Sciatic nerve (tissue), 2 donors: ENCODE measurements around the gene NTNG2. TPM values are rescaled to one million over a fixed set of nuclear protein-coding genes. Genes with fewer than 3 reads are reported as not detected.
A peak's percentile ranks its signal among the peaks of the same experiment; 100 is the strongest.
"Not testable (repeated sequence)": the region's sequence is repeated elsewhere in the genome, so short reads cannot be mapped to it uniquely, and the experiment has no call there.

Experiments
- ATAC-seq: fragments of 200-7000 bp; cut with Tn5 transposase; one replicate; pipeline ENCODE4 v1.9.1; 2020; ENCODE audit warnings: mild to moderate bottlenecking, moderate library complexity
- DNase-seq: peaks from one replicate; pipeline ENCODE4 v3.0.0-alpha.2; 2020; ENCODE audit warnings: low spot score
- intact Hi-C: fragments of 100-400 bp; cut with DNase I; formaldehyde crosslinking; loops from one replicate; pipeline ENCODE4 v1.14.2; 2022
- total RNA-seq: library from RNA; stranded (reverse); fragmentation: NEBNext Ultra II Directional; extraction: Animal tissue kit (Norgen Biotek cat#: 25700); gene quantifications from one replicate; pipeline ENCODE4 v1.2.1, GENCODE V29; 2021
- donor health status: DM: no; HTN: no; CAD: no.
- donor health status: DM: no; HTN: no; CAD: no.

The NTNG2 gene
- total RNA-seq, 1 donor from 2014 or later, result 3.2 TPM

DNA sequence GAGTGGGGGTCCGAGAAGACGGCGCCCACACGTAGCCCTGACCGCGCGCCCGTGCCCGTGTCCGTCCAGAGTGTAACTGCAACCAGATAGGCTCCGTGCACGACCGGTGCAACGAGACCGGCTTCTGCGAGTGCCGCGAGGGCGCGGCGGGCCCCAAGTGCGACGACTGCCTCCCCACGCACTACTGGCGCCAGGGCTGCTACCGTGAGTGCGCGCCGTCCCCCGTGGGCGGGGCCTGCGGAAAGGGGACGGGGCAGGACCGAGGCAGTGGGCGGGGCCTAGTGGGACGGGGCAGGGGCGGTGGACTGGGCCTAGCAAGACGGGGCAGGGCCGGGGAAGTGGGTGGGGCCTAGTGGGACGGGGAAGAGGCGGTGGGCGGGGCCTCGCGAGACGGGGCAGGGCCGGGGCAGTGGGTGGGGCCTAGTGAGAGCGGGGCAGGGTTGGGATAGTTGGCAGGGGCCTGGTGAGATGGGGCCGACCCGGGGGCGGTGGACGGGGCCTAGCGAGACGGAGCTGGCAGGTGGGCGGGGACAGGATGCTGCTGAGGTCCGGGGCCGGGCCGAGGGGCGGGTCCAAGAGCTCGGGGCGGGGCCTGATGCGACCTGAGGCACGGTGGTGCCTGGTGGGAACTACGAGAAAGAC is 79.1 kb downstream of the NTNG2 start:
- intact Hi-C loops, result no loop called here
- peak; percentile 96 for ATAC-seq
- DNase-seq, result peak; percentile 99

DNA sequence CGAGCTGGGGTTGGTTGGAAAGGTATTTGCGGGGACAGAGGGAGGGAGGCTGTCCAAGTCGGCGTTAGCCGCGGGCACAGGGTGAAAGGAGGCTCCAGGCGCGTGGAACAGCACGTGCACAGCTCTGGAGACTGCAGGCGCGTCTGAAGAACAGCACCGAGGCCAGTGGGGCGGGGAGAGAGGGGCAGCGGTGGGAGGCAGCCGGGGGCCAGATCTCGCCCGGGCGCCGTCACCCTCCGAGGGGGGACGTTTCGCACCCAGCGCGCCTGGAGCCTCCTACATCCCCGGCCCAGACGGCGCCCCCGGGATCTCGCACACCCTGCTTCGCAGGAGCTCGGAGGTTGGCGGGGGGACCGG is 79.6 kb downstream of the NTNG2 start:
- ATAC-seq (no peak), DNase-seq (peak; percentile 70)
- intact Hi-C loops, result no loop called here

DNA sequence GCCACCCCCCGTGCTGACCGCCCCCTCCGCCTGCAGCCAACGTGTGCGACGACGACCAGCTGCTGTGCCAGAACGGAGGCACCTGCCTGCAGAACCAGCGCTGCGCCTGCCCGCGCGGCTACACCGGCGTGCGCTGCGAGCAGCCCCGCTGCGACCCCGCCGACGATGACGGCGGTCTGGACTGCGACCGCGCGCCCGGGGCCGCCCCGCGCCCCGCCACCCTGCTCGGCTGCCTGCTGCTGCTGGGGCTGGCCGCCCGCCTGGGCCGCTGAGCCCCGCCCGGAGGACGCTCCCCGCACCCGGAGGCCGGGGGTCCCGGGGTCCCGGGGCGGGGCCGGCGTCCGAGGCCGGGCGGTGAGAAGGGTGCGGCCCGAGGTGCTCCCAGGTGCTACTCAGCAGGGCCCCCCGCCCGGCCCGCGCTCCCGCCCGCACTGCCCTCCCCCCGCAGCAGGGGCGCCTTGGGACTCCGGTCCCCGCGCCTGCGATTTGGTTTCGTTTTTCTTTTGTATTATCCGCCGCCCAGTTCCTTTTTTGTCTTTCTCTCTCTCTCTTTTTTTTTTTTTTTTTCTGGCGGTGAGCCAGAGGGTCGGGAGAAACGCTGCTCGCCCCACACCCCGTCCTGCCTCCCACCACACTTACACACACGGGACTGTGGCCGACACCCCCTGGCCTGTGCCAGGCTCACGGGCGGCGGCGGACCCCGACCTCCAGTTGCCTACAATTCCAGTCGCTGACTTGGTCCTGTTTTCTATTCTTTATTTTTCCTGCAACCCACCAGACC is 80.2 kb downstream of the NTNG2 start:
- DNase-seq, result no peak
- intact Hi-C loops, result no loop called here
- no peak for ATAC-seq

DNA sequence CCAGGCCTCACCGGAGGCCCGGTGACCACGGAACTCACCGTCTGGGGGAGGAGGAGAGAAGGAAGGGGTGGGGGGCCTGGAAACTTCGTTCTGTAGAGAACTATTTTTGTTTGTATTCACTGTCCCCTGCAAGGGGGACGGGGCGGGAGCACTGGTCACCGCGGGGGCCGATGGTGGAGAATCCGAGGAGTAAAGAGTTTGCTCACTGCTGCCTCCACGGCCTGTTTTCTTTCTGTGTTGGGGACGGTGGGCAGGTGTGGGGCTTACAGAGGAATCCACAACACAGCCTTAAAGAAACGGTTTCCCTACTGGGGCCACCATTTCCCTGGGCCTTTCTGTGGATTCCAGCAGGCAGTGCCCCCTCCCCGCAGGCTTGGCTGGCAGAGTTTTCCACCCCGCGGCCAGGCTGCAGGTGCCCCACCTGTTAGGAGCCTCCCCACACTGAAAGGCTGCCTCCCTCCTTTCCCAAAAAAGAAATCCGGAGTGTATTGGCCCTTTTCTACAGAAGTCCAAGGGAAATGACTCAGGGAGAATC is 80.8 kb downstream of the NTNG2 start:
- no peak for ATAC-seq
- no peak for DNase-seq
- intact Hi-C loops, result no loop called here

DNA sequence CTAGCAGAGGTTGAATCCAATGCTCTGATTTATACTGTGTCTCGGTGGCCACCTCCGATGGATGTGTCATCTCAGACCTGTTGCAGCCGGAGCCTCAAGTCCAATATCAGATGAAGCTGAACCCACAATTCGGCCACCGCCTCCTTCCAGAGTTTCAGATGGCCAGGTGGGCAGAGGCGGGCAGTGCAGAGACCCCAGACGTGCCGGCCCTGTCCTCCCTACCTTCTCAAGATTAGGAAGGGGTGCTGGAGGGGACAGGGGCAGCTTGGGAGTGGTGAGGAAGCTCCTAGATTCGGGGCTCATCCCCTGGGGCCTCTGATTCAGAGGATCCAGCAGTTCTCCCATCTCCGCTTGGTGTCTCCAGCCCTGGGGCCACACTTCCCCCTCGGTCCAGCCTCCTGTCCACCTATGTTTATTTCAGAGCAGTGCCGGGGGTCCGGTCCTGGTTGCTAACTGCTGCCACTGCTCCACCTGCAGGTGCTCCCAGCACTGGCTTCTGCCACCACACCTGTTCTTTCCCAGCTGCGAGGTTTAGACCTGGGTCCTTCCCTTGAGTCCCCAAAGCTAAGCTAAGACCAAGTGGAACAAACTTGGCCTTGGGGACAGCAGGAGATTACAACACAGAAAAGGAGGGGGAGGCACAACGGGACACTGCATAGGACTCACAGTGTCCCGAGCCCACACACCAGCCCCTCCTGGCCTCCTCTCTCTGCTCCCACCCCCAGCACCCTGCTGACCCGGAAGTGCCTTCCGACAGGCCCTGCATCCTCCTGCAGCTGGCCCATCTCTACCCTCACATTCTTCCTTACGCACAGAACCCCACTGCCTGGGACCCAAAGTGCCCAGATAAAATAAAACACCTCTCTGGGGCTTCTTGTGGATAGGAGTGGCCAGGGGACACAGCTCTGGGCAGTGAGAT is 81.6 kb downstream of the NTNG2 start:
- DNase-seq (no peak), ATAC-seq (no peak)
- intact Hi-C loops, result no loop called here

DNA sequence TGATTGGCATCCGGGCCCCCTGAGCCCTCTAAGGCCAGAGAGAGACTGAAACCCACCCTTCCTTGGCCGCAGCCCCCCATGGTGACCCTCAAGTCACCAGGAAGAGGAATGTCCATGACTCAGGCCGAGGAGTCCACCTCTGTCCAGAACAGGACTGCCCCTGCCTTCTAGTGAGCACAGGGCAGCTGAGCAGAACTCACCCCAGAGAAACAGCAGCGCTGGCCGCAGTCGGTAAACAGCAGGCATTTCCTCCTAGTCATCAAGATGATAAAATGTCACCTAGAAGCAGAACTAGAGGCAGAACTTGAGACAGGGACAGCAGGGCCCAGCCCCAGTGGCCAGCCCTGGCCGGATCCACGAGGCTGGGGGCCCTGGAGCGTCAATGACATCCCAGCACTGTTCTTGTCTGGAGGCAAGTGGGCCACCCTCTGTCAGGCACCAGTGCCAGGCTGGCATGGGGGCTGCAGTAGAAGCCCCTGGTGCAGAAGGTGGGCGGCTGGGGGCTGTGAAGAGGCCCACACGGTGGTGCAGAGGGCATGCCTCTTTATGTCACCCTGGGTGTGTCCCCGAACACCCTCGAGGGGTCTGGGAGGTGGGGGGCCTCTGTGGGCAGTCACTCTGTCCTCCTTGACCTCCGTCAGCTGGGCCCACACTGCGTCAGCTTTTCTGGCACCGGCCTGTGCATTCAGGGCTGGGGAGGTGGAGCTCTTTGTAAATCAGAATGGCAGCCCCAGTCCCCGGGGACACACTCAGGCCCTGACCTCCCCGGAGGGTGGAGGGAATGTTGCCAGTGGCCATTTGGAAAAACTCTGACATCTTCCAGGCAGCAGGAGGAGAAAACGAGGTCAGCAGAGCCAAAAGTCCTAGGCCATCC is 83.0 kb downstream of the NTNG2 start:
- no peak for ATAC-seq
- intact Hi-C loops, result no loop called here
- no peak for DNase-seq

DNA sequence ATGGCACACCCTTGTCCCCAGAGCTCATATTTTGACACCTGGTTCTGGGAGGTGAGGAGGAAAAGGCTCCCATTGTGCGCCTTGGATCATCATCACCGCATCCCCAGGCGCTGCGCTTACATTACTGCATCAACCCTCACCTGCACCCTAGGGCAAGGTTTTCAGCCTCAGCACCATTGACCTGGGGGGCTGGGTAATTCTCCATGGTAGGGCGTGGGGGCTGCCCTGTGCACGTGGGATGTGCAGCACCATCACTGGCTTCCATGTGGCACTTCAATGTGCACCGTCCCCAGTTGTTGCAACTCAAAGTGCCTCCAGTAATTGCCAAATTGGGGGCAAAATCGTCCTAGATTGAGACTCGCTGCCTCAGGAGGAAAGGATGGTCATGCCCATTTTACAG is 83.6 kb downstream of the NTNG2 start:
- intact Hi-C loops, result no loop called here

DNA sequence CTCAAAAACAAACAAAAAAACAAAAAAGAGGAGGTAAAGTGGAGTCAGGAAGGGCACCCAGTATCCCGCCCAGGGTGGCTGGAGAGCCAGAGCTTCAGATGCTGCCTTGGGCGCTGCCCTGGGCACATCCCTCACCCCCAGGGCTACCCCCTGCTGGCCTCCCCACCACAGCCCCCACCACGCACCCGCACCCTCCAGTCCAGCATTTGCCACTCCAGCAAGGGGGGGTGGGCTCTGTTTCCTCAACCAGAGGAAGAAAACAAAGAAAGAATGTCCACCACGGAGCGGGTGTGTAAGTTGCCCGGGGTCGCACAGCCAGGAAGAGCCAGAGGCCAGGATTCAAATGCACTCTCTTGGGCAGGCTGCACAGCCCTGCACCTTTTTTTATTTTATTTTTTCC is 86.1 kb downstream of the NTNG2 start:
- no peak for DNase-seq

More for the DNA sequence above, 83.6 kb downstream of the NTNG2 start:
- ATAC-seq (no peak), DNase-seq (no peak)

DNA sequence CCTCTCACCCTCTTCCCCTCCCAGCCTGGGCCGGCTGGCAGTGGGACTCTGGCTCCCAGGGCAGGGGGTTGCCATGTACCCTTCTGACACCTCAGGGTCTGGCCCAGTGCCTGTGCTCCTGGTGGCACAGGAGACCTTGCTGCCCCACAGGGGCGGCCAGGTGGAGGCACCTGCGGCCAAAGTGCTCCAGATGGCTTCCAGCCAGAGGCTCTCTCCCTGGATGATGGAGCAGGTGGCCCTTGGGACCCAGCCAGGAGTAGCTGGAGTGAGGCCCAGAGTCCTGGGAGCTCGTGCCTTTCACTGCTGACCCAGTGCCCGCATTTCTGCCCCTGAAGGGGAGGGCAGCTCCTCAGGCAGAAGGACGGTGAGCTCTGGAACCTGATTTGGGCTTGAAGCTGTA is 87.3 kb downstream of the NTNG2 start:
- ATAC-seq, result no peak
- DNase-seq, result no peak
- intact Hi-C loops, result no loop called here

More for the DNA sequence above, 86.1 kb downstream of the NTNG2 start:
- intact Hi-C loops, result no loop called here
- no peak for ATAC-seq

DNA sequence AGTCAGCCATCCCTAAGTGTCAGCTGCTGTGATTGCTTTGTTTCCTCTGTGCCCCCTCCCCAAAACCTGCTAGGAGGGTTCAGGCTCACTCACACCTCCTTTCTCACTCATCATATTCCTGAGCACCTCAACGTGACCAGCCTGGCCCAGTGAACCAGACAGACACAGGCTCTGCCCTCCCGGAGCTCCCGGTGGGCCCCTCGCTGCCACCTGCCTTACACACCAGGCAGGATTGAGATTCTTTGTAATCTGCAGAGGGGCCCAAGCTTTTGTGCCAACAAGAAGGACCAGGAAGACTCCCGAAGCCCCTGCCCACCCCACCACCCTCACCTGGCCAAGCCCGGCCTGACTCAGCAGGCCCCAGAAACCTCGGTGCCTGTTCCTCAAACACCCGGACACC is 87.8 kb downstream of the NTNG2 start:
- DNase-seq (no peak), ATAC-seq (no peak)
- intact Hi-C loops, result no loop called here

DNA sequence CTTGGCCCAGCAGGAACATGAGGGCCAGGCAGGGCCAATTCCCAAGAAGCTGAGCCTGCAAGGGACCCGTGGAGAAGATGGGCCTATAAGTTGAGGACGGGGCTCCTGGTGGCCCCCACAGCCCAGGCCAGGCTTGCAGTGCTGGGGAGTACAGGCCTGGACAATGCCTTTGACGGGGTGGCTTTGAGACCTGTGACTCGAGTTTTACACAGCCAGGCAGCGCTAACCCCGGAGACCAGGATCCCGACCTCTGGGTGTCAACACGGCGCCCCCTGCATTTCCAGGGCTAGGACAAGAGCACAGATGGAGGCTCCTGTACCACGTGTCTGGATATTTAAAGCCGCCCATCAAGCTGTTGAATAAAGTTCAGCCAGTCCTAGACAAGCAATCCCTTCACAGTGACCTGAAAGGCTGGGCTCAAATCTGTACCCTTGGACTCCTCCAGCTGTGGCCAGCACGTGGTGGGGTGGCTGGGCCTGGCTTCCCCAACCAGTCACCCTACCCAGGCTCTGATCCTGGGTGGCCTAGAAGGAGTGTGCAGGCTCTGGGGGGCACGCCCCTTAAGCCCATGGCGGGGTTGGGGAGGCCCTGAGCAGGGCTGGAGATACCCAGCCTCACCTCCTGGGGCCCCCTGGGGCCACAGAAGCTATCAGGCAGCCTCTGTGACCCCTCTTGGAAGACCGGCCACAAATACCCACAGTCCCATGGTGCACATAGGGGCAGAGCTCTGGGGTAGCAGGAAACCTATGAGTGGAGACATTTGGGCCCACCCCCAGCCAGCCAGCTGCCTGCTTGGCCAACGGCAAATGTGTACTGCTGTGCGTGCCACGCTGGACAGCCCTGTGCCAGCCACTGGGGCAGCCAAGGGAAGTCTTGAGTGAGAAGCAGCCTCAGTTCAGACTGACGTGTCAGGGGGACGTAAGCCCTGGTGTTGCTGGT is 88.7 kb downstream of the NTNG2 start:
- no peak for DNase-seq
- no peak for ATAC-seq
- intact Hi-C loops, result no loop called here

DNA sequence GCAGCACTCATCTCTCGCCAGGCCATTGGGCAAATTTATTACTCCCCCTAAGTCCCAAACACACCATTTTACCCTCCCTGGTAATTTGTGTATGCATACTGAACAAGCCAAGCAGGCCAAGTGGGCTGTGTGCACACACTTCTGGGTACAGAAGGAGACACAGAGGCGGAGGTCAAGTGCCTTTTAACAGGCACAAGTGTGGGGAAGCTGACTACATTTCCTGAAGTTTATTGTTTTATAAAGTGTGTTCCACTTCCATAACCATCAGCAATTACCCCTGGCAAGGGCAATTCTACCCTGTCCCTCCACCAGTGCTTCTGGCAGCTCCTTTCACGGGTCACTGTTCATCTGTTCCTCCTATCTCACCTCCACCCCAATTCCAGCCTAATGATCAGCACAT is 99.0 kb downstream of the NTNG2 start:
- DNase-seq, result no peak
- intact Hi-C loops, result no loop called here
- ATAC-seq, result no peak

DNA sequence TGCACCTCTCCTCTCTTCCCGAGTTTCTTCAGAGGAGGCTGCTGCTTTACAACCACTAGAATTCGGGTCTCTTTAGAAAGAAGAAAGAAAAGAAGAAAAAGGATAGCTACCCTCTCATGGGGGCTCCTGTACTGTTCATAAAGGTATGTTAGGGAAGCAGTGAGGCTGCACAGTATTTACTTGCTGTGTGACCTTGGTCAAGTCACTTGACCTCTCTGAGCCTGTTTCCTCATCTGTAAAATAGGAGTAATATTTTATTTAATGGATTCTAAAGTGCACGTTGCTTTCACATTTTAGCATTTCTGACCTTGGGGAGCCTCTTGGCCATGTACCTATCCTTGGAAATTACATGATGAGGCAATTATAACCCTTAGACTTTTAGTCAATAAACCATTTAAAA is 104.2 kb downstream of the NTNG2 start:
- intact Hi-C loops, result no loop called here
- no peak for ATAC-seq
- no peak for DNase-seq

DNA sequence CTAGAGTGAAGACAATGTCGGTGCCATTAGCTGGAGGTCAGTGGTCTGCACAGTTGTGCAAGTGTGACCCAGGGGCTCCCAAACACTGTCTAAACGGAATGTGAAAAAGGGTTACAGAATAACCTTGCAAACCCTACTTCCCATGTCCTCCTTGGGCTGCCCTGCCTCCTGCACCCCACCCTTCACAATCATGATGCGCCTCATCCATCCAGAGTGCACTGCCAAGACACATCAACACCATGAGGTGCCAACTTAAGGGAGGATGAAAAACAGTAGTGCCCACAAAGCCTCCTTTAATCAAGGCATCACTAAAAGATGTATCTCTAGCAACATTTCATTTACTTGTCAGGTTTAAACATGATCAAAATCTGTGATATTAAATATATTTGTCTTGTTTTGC is 105.8 kb downstream of the NTNG2 start:
- ATAC-seq (no peak), DNase-seq (no peak)
- intact Hi-C loops, result no loop called here

DNA sequence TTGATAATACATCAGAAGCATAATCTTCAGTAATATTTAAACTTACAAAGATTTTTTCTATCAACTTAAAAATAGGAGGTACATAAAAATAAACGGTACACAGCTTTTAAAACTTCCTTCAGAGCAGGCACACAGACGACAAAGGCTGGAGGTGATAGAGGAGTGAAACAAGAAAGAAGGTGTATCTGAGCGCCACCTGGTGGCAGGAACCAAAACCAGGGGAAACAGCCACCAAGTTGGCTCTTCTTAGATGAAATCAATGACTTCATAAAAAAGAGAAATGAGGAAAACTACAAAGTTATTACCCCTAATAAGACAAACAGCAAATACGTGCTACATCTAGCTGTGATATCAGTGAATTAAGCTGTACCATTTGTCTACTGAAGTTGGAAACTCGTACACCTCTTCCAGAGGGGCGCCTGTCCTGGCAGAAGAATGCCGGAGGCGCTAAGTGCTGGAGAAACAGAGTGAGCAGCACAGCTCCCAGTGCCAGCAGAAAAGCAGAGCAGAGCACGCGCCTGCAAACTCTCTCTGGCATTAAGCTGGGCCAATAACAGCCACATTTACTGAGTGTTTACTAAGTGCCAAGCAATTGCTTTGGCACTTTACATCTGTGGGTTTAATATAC is 107.0 kb downstream of the NTNG2 start:
- intact Hi-C loops, result no loop called here
- DNase-seq (peak; percentile 78), ATAC-seq (no peak)

DNA sequence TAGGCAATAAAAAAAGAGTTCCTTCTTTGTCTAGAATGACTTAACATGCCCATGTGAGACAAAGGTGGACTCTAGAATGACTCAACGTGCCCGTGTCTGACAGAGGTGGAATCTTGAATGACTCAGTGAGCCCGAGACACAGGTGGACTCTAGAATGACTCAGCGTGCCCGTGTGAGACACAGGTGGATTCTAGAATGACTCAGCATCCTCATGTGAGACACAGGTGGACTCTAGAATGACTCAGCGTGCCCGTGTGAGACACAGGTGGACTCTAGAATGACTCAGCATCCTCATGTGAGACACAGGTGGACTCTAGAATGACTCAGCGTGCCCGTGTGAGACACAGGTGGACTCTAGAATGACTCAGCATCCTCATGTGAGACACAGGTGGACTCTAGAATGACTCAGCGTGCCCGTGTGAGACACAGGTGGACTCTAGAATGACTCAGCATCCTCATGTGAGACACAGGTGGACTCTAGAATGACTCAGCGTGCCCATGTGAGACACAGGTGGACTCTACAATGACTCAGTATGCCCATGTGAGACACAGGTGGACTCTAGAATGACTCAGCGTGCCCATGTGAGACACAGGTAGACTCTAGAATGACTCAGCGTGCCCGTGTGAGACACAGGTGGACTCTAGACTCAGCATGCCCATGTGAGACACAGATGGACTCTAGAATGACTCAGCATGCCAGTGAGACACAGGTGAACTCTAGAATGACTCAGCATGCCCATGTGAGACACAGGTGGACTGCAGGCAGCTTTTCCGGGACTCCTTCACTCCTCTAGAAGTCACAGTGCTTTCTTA is 108.1 kb downstream of the NTNG2 start:
- DNase-seq, ATAC-seq: not testable (repeated sequence)
- intact Hi-C loops, result loop anchor here (10.0 kb wide), 1 partner anchor 675 kb away; no protein-coding TSS in a partner anchor
